Hepatocyte (in vitro differentiated cells): ENCODE measurements around the gene SLC7A9. TPM values are rescaled to one million over a fixed set of nuclear protein-coding genes. Genes with fewer than 3 reads are reported as not detected.
A peak's percentile ranks its signal among the peaks of the same experiment; 100 is the strongest.

Experiments
- DNase-seq: peaks from one replicate; pipeline ENCODE4 v3.0.0-alpha.2; 2016; ENCODE audit warnings: low spot score
- H2AFZ ChIP-seq: fragments of 200-600 bp; sonication (generic); 2 replicates; pipeline ENCODE4 v1.6.0; 2016; ENCODE audit warnings: antibody characterized with exemption, mild to moderate bottlenecking
- H3K27ac ChIP-seq: fragments of 200-600 bp; sonication (generic); 2 replicates; pipeline ENCODE4 v1.5.1; 2016; ENCODE audit warnings: mild to moderate bottlenecking
- H3K27me3 ChIP-seq: fragments of 200-600 bp; sonication (generic); 2 replicates; pipeline ENCODE4 v1.6.1; 2016
- H3K36me3 ChIP-seq: fragments of 200-600 bp; sonication (generic); replicated peaks from 2 replicates; pipeline ENCODE4 v1.5.1; 2016; ENCODE audit warnings: low read depth; ENCODE audit not compliant: insufficient read depth
- H3K4me1 ChIP-seq: fragments of 200-600 bp; sonication (generic); 2 replicates; pipeline ENCODE4 v1.5.1; 2016; ENCODE audit warnings: mild to moderate bottlenecking, moderate library complexity; ENCODE audit not compliant: insufficient read depth
- H3K4me2 ChIP-seq: fragments of 200-600 bp; sonication (generic); 2 replicates; pipeline ENCODE4 v1.6.0; 2016
- H3K4me3 ChIP-seq: fragments of 200-600 bp; sonication (generic); 2 replicates; pipeline ENCODE4 v1.5.1; 2016; ENCODE audit warnings: mild to moderate bottlenecking
- H3K79me2 ChIP-seq: fragments of 200-600 bp; sonication (generic); 2 replicates; pipeline ENCODE4 v1.6.0; 2017; ENCODE audit warnings: mild to moderate bottlenecking
- H3K9me2 ChIP-seq: fragments of 200-600 bp; sonication (generic); replicated peaks from 2 replicates; pipeline ENCODE4 v1.6.0; 2017; ENCODE audit warnings: mild to moderate bottlenecking; ENCODE audit not compliant: insufficient read depth
- H3K9me3 ChIP-seq: fragments of 200-600 bp; sonication (generic); 2 replicates; pipeline ENCODE4 v1.5.1; 2016; ENCODE audit warnings: low read depth, mild to moderate bottlenecking
- H4K20me1 ChIP-seq: fragments of 200-600 bp; sonication (generic); 2 replicates; pipeline ENCODE4 v1.6.0; 2016; ENCODE audit warnings: mild to moderate bottlenecking; ENCODE audit not compliant: insufficient read depth, poor library complexity, severe bottlenecking
- CTCF ChIP-seq: fragments of 200-600 bp; sonication (generic); IDR thresholded peaks from 2 replicates; pipeline ENCODE4 v1.5.1; 2016; ENCODE audit warnings: antibody characterized with exemption, mild to moderate bottlenecking; ENCODE audit not compliant: poor library complexity
- EZH2 ChIP-seq: fragments of 200-600 bp; sonication (generic); IDR thresholded peaks from 2 replicates; pipeline ENCODE4 v1.6.1; 2016; ENCODE audit warnings: antibody characterized with exemption, mild to moderate bottlenecking, borderline replicate concordance
- EZH2phosphoT487 ChIP-seq: fragments of 200-600 bp; sonication (generic); IDR thresholded peaks from one replicate; pipeline ENCODE4 v1.6.1; 2018; ENCODE audit warnings: antibody characterized with exemption, mild to moderate bottlenecking, low read depth, moderate library complexity; ENCODE audit not compliant: unreplicated experiment, severe bottlenecking
- WGBS: methylation state at CpG from one replicate; pipeline ENCODE4 v1.1.6; 2016; ENCODE audit warnings: low lambda C conversion rate; ENCODE audit errors: missing lambda C conversion rate; 5-methylcytosine and 5-hydroxymethylcytosine counted together
- polyA plus RNA-seq: library from polyadenylated mRNA; unstranded; fragments of >200 nt; fragmentation: Nextera tagmentation; extraction: Ambion mirVana; gene quantifications from 2 replicates; pipeline ENCODE4 v1.2.1, GENCODE V29; 2016
- total RNA-seq: library from RNA; depleted of rRNA; stranded (reverse); fragments of >200 nt; gene quantifications from 2 replicates; pipeline ENCODE4 v1.2.3, GENCODE V29; 2014

SLC7A9 gene
- total and polyA plus RNA-seq, 2 experiments from 2014 or later: 7.6 to 9.6 TPM

DNA sequence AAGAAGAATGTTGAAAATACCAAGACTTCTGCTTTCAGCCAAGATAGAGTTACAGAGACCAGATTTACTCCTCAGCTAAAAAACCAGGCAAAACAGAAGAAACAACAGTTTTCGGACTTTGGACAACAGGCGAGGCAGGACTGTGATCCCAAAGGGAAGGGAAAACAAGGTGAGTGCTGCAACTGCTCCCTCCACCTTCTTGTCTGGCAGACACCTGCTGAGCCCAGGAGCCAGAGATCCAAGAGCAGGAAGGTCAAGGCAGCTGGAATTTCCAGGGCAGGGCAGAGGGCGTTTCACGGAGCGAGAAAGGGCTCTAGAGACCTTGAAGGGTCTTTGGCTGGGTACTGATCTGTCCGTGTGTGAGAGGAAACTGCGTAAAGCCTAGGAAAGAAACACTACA is 32.9 kb upstream of the SLC7A9 start:
- Histone ChIP-seq H3K79me2 (no peaks in the 10 kb centered on the region), H3K27me3 (no peaks in the 10 kb centered on the region), H2AFZ (no peak overlapping the region), H3K27ac (peak overlapping the region; percentile 60), H3K4me1 (no peaks in the 10 kb centered on the region), H4K20me1 (no peaks in the 10 kb centered on the region), H3K4me2 (peak overlapping the region; percentile 31), H3K36me3 (no peaks in the 10 kb centered on the region), H3K9me3 (no peaks in the 10 kb centered on the region), H3K9me2 (no peaks in the 10 kb centered on the region), H3K4me3 (no peak overlapping the region)
- TF ChIP-seq EZH2 (no peak), EZH2phosphoT487 (no peak), CTCF (no peak)
- 52% methylated on average over 7 of the region's 7 CpGs for WGBS
- DNase-seq: peak; percentile 28

- no peak overlapping the region for H2AFZ ChIP-seq
- no peaks in the 10 kb centered on the region for H3K9me2 ChIP-seq
- H3K36me3 ChIP-seq: no peaks in the 10 kb centered on the region
- no peaks in the 10 kb centered on the region for H3K79me2 ChIP-seq
- no peaks in the 10 kb centered on the region for H3K9me3 ChIP-seq
- no peaks in the 10 kb centered on the region for H4K20me1 ChIP-seq
- no peak overlapping the region for H3K4me3 ChIP-seq
- H3K27ac ChIP-seq: no peak overlapping the region
- no peak for TF ChIP-seq EZH2phosphoT487
- TF ChIP-seq EZH2: no peak
- no peak for TF ChIP-seq CTCF
- H3K4me2 ChIP-seq: no peak overlapping the region
- no peaks in the 10 kb centered on the region for H3K4me1 ChIP-seq
- no peaks in the 10 kb centered on the region for H3K27me3 ChIP-seq
- no peak for DNase-seq
- 89% methylated on average over 5 of the region's 5 CpGs for WGBS
Measured at GRCh38 chr19:32901504-32902161, 32.1 kb upstream of the SLC7A9 start.

- no peak overlapping the region for H3K27ac ChIP-seq
- no peak for DNase-seq
- H3K9me3 ChIP-seq: peaks cover 8% of the 10 kb centered on the region
- H3K4me3 ChIP-seq: no peak overlapping the region
- peaks cover 7% of the 10 kb centered on the region for H3K36me3 ChIP-seq
- WGBS: 100% methylated on average over 1 of the region's 1 CpG
- H3K9me2 ChIP-seq: no peaks in the 10 kb centered on the region
- no peak overlapping the region for H2AFZ ChIP-seq
- no peaks in the 10 kb centered on the region for H3K4me1 ChIP-seq
- no peaks in the 10 kb centered on the region for H4K20me1 ChIP-seq
- no peak overlapping the region for H3K4me2 ChIP-seq
- TF ChIP-seq EZH2 (no peak), EZH2phosphoT487 (no peak), CTCF (no peak)
- H3K27me3 ChIP-seq: no peaks in the 10 kb centered on the region
- no peaks in the 10 kb centered on the region for H3K79me2 ChIP-seq
Measured at GRCh38 chr19:32896516-32897214, 27.1 kb upstream of the SLC7A9 start.
